ENCODE data around the gene VWA5A.

The VWA5A gene

DNA sequence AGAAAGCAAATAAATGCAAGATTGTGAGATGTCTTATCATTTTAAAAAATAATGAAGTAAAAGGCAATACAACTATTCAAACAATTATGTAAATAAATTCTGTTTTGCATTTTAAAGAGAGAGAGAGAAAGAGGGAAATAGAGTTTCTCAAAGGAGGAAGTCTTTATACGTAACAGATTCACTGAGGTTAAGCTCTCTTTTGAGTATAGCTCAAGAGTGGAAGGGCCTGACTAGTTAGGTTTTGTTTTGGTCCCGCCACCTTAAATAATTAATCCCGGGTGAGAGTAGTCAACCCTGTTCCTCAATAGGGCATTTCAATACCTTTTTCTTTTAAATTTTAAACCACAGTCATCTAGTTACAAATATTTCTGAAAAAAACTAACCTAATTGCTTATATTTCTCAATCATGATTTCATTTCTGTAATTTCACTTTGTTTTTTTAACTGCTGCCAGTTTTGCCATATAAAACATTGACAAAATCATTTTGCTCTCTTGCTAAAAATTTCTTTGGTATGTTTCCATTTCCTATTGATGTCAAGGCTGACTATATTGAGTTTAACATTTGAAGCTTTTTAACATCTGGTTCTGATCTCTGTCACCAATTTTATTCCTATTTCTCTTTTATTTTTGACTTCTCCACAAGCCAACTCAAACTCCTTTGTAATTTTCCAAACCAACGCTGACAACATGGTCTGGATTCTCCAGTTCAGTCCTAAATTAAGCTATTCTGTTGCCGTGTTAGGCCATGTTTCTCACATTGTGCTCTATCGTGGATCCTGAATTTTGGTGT is 78.2 kb downstream of the VWA5A start:
- Histone ChIP-seq H3K9ac (ENCODE audit: low read depth, low read length) (no peak overlapping the region), H3K9me3 (ENCODE audit: control insufficient read depth, insufficient read depth, low read length) (no peaks in the 10 kb centered on the region), H3K4me1 (ENCODE audit: control insufficient read depth, insufficient read depth, low read length) (peaks cover 17% of the 10 kb centered on the region; the same call in 1 of the 2 replicates), H3K4me3 (ENCODE audit: low read depth, low read length) (no peak overlapping the region), H3K27ac (ENCODE audit: low read depth, low read length) (no peak overlapping the region), H3K27me3 (ENCODE audit: control insufficient read depth, insufficient read depth, low read length) (peaks cover 37% of the 10 kb centered on the region), H3K36me3 (ENCODE audit: control insufficient read depth, insufficient read depth, low read length) (no peaks in the 10 kb centered on the region)

GRCh38 chr11:124194293-124195188 is 79.3 kb downstream of the VWA5A start:
- Histone ChIP-seq H3K9ac (ENCODE audit: low read depth, low read length) (no peak overlapping the region), H3K4me1 (ENCODE audit: control insufficient read depth, insufficient read depth, low read length) (peaks cover 17% of the 10 kb centered on the region; the same call in 1 of the 2 replicates), H3K9me3 (ENCODE audit: control insufficient read depth, insufficient read depth, low read length) (no peaks in the 10 kb centered on the region), H3K27ac (ENCODE audit: low read depth, low read length) (no peak overlapping the region), H3K36me3 (ENCODE audit: control insufficient read depth, insufficient read depth, low read length) (no peaks in the 10 kb centered on the region), H3K27me3 (ENCODE audit: control insufficient read depth, insufficient read depth, low read length) (peaks cover 26% of the 10 kb centered on the region), H3K4me3 (ENCODE audit: low read depth, low read length) (no peak overlapping the region)

GRCh38 chr11:124195189-124195734 is 80.0 kb downstream of the VWA5A start:
- no peak overlapping the region for H3K9ac ChIP-seq (ENCODE audit: low read depth, low read length)
- H3K9me3 ChIP-seq (ENCODE audit: control insufficient read depth, insufficient read depth, low read length): no peaks in the 10 kb centered on the region
- peaks cover 19% of the 10 kb centered on the region for H3K27me3 ChIP-seq (ENCODE audit: control insufficient read depth, insufficient read depth, low read length)
- H3K27ac ChIP-seq (ENCODE audit: low read depth, low read length): no peak overlapping the region
- no peaks in the 10 kb centered on the region for H3K36me3 ChIP-seq (ENCODE audit: control insufficient read depth, insufficient read depth, low read length)
- peaks cover 12% of the 10 kb centered on the region; the same call in 1 of the 2 replicates for H3K4me1 ChIP-seq (ENCODE audit: control insufficient read depth, insufficient read depth, low read length)
- no peak overlapping the region for H3K4me3 ChIP-seq (ENCODE audit: low read depth, low read length)
